SK-N-SH treated with all-trans-retinoic acid at 6 μM for 48 hours (cell line): ENCODE results near the gene FGF19.
A peak's percentile ranks its signal among the peaks of the same experiment; 100 is the strongest.

Experiments used
- ATAC-seq: fragments of 200-7000 bp; cut with Tn5 transposase; 3 replicates; pipeline ENCODE4 v1.9.1; 2020; ENCODE audit warnings: mild to moderate bottlenecking, moderate library complexity
- ARNTL ChIP-seq: fragments of 450-650 bp; formaldehyde crosslinking; IDR thresholded peaks from 2 replicates; pipeline ENCODE4 v1.5.0; 2020; ENCODE audit warnings: low read depth, mild to moderate bottlenecking, moderate library complexity, borderline replicate concordance
- BACH2 ChIP-seq: fragments of 250-450 bp; sonication (Bioruptor Pico); IDR thresholded peaks from 2 replicates; pipeline ENCODE4 v1.9.0; 2021; ENCODE audit warnings: mild to moderate bottlenecking, borderline replicate concordance
- CSDC2 ChIP-seq: fragments of 250-450 bp; sonication (Bioruptor Pico); IDR thresholded peaks from 2 replicates; pipeline ENCODE4 v1.5.0; 2020; ENCODE audit warnings: mild to moderate bottlenecking, moderate library complexity
- CSRNP3 ChIP-seq: fragments of 250-450 bp; sonication (Bioruptor Pico); IDR thresholded peaks from 2 replicates; pipeline ENCODE4 v1.5.1; 2021; ENCODE audit warnings: mild to moderate bottlenecking, moderate library complexity
- GLIS3 ChIP-seq: fragments of 250-450 bp; sonication (Bioruptor Pico); IDR thresholded peaks from 2 replicates; pipeline ENCODE4 v1.5.0; 2020; ENCODE audit warnings: mild to moderate bottlenecking, moderate library complexity
- ISL1 ChIP-seq: fragments of 250-450 bp; sonication (Bioruptor Pico); IDR thresholded peaks from 2 replicates; pipeline ENCODE4 v2.1.2; 2022; ENCODE audit warnings: mild to moderate bottlenecking, moderate library complexity
- PATZ1 ChIP-seq: fragments of 250-450 bp; sonication (Bioruptor Pico); IDR thresholded peaks from 2 replicates; pipeline ENCODE4 v1.8.0; 2020; ENCODE audit warnings: mild to moderate bottlenecking, moderate library complexity, borderline replicate concordance
- PPARA ChIP-seq: fragments of 250-450 bp; sonication (Bioruptor Pico); IDR thresholded peaks from 2 replicates; pipeline ENCODE4 v1.5.0; 2020; ENCODE audit warnings: mild to moderate bottlenecking, borderline replicate concordance
- RARB ChIP-seq: fragments of 250-450 bp; sonication (Bioruptor Pico); IDR thresholded peaks from 2 replicates; pipeline ENCODE4 v1.8.0; 2021; ENCODE audit warnings: mild to moderate bottlenecking, moderate library complexity
- SNAI2 ChIP-seq: fragments of 250-450 bp; sonication (Bioruptor Pico); IDR thresholded peaks from 2 replicates; pipeline ENCODE4 v1.5.0; 2020; ENCODE audit warnings: mild to moderate bottlenecking, moderate library complexity
- TCF4 ChIP-seq: fragments of 250-450 bp; sonication (Bioruptor Pico); IDR thresholded peaks from 2 replicates; pipeline ENCODE4 v1.8.0; 2021; ENCODE audit warnings: mild to moderate bottlenecking, moderate library complexity, borderline replicate concordance
- TOX ChIP-seq: fragments of 250-450 bp; sonication (Bioruptor Pico); IDR thresholded peaks from 2 replicates; pipeline ENCODE4 v1.8.0; 2021; ENCODE audit warnings: mild to moderate bottlenecking, moderate library complexity, borderline replicate concordance
- ZC3H10 ChIP-seq: fragments of 250-450 bp; sonication (Bioruptor Pico); IDR thresholded peaks from 2 replicates; pipeline ENCODE4 v1.5.1; 2021; ENCODE audit warnings: mild to moderate bottlenecking, moderate library complexity
- ZFP3 ChIP-seq: fragments of 250-450 bp; sonication (Bioruptor Pico); IDR thresholded peaks from 2 replicates; pipeline ENCODE4 v1.5.0; 2020; ENCODE audit warnings: mild to moderate bottlenecking, moderate library complexity
- ZFP30 ChIP-seq: fragments of 450-650 bp; formaldehyde crosslinking; IDR thresholded peaks from 2 replicates; pipeline ENCODE4 v1.5.0; 2022; ENCODE audit warnings: mild to moderate bottlenecking, moderate library complexity
- ZNF565 ChIP-seq: fragments of 450-650 bp; formaldehyde crosslinking; conservative IDR thresholded peaks from 2 replicates; pipeline ENCODE4 v1.5.0; 2020; ENCODE audit warnings: low read depth, mild to moderate bottlenecking, moderate library complexity
- ZNF70 ChIP-seq: fragments of 450-650 bp; formaldehyde crosslinking; IDR thresholded peaks from 2 replicates; pipeline ENCODE4 v1.5.0; 2020; ENCODE audit warnings: mild to moderate bottlenecking, moderate library complexity
- ZNF8 ChIP-seq: fragments of 450-650 bp; formaldehyde crosslinking; IDR thresholded peaks from 2 replicates; pipeline ENCODE4 v1.5.0; 2020; ENCODE audit warnings: mild to moderate bottlenecking, moderate library complexity
- TF ChIP-seq, protein P1 (sequence below): fragments of 250-450 bp; sonication (Bioruptor Pico); IDR thresholded peaks from 2 replicates; pipeline ENCODE4 v1.8.0; 2021; ENCODE audit warnings: low read depth, mild to moderate bottlenecking, moderate library complexity, borderline replicate concordance
- TF ChIP-seq, protein P2 (sequence below): fragments of 250-450 bp; sonication (Bioruptor Pico); IDR thresholded peaks from 2 replicates; pipeline ENCODE4 v1.5.1; 2020; ENCODE audit warnings: low read depth, mild to moderate bottlenecking, moderate library complexity
- TF ChIP-seq, protein P3 (sequence below): fragments of 250-450 bp; sonication (Bioruptor Pico); IDR thresholded peaks from 2 replicates; pipeline ENCODE4 v1.5.0; 2020; ENCODE audit warnings: mild to moderate bottlenecking, moderate library complexity

The FGF19 gene

GRCh38 chr11:69726019-69726418, 22.2 kb upstream of the FGF19 start (continued):
- no peak for TF ChIP-seq PATZ1 (CRISPR knock-in tag)

DNA sequence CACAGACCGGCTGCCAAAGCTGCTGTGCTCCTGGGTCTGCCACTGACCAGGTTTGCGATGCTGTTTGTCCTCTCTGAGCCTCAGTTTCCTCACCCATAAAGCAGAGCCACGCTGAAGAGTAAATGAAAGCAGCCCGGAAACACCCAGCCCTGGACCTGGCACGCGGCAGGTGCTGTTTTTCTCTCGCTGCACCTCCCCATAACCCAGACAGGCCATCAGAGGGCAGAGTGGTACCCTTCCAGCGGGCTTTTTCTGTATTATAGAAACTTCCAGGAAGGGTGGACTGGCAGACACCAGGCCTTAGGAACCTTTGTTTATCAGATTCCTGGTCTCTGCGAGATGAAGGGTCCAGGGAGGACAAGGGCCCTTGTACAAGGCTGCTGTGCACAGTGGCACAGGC, 17.9 kb upstream of the FGF19 start:
- TF ChIP-seq PATZ1 (CRISPR knock-in tag) (no peak), ZNF70 (no peak), TCF4 (CRISPR knock-in tag) (no peak), ISL1 (no peak), ZNF8 (CRISPR knock-in tag) (no peak), BACH2 (CRISPR knock-in tag) (no peak), CSRNP3 (no peak), RARB (CRISPR knock-in tag) (no peak), ZNF565 (CRISPR knock-in tag) (no peak), ZFP30 (CRISPR knock-in tag) (no peak), PPARA (no peak), CSDC2 (CRISPR knock-in tag) (no peak), ZC3H10 (CRISPR knock-in tag) (no peak), GLIS3 (CRISPR knock-in tag) (no peak), SNAI2 (no peak), TOX (no peak)
- TF ChIP-seq, protein P1, sequence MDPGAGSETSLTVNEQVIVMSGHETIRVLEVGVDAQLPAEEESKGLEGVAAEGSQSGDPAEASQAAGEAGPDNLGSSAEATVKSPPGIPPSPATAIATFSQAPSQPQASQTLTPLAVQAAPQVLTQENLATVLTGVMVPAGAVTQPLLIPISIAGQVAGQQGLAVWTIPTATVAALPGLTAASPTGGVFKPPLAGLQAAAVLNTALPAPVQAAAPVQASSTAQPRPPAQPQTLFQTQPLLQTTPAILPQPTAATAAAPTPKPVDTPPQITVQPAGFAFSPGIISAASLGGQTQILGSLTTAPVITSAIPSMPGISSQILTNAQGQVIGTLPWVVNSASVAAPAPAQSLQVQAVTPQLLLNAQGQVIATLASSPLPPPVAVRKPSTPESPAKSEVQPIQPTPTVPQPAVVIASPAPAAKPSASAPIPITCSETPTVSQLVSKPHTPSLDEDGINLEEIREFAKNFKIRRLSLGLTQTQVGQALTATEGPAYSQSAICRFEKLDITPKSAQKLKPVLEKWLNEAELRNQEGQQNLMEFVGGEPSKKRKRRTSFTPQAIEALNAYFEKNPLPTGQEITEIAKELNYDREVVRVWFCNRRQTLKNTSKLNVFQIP, result no peak
- TF ChIP-seq, protein P2, sequence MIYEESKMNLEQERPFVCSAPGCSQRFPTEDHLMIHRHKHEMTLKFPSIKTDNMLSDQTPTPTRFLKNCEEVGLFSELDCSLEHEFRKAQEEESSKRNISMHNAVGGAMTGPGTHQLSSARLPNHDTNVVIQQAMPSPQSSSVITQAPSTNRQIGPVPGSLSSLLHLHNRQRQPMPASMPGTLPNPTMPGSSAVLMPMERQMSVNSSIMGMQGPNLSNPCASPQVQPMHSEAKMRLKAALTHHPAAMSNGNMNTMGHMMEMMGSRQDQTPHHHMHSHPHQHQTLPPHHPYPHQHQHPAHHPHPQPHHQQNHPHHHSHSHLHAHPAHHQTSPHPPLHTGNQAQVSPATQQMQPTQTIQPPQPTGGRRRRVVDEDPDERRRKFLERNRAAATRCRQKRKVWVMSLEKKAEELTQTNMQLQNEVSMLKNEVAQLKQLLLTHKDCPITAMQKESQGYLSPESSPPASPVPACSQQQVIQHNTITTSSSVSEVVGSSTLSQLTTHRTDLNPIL (CRISPR knock-in tag), result no peak
- TF ChIP-seq, protein P3, sequence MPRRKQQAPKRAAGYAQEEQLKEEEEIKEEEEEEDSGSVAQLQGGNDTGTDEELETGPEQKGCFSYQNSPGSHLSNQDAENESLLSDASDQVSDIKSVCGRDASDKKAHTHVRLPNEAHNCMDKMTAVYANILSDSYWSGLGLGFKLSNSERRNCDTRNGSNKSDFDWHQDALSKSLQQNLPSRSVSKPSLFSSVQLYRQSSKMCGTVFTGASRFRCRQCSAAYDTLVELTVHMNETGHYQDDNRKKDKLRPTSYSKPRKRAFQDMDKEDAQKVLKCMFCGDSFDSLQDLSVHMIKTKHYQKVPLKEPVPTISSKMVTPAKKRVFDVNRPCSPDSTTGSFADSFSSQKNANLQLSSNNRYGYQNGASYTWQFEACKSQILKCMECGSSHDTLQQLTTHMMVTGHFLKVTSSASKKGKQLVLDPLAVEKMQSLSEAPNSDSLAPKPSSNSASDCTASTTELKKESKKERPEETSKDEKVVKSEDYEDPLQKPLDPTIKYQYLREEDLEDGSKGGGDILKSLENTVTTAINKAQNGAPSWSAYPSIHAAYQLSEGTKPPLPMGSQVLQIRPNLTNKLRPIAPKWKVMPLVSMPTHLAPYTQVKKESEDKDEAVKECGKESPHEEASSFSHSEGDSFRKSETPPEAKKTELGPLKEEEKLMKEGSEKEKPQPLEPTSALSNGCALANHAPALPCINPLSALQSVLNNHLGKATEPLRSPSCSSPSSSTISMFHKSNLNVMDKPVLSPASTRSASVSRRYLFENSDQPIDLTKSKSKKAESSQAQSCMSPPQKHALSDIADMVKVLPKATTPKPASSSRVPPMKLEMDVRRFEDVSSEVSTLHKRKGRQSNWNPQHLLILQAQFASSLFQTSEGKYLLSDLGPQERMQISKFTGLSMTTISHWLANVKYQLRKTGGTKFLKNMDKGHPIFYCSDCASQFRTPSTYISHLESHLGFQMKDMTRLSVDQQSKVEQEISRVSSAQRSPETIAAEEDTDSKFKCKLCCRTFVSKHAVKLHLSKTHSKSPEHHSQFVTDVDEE (CRISPR knock-in tag), result no peak
- ATAC-seq, result 0 out of 3 replicates have a peak, but pooled peaks have one; percentile 37

DNA sequence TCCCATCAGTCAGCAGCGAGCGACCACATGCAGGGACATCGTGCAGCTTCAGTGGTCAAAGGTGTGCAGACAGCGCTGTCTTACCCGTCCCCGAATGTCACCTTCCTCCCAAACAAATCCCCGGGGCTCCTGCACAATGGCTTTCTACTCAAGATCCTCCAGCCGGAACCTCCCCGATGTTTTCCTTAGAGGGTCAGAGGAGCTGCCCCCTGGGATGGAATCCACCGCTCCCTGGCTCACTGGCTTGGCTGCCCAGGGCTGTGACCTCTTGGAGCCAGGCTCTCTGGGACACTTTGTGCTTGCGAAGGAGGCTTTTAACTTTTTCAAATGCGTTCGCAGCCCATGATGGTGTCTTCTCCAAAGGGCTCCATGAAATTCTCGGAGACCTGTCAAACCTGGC, 17.3 kb upstream of the FGF19 start:
- TF ChIP-seq ARNTL (CRISPR knock-in tag), result no peak
- TF ChIP-seq ZFP3 (CRISPR knock-in tag), result no peak
- no peak for ATAC-seq
